OCI-LY7 (cell line): Measurements from ENCODE around the gene SUFU. TPM values are rescaled to one million over a fixed set of nuclear protein-coding genes. Genes with fewer than 3 reads are reported as not detected.

ENCODE experiments used
- BruUV-seq: library from RNA; stranded (reverse); fragments of 400-500 nt; replicated peaks from 2 replicates; lab custom pipeline; 2021; lab: Mats Ljungman, UMichigan
- CTCF ChIA-PET: fragments of 300-600 bp; sonication (Branson Sonifier 250); formaldehyde crosslinking; loops from one replicate; lab custom pipeline; 2022; ENCODE audit warnings: antibody characterized with exemption; ENCODE audit not compliant: unreplicated experiment; lab: Charles Lee
- POLR2A ChIA-PET: fragments of 300-600 bp; sonication (Branson Sonifier 250); formaldehyde crosslinking; loops from one replicate; lab custom pipeline; 2022; ENCODE audit warnings: antibody characterized with exemption; lab: Charles Lee
- DNase-seq: peaks from one replicate; pipeline ENCODE4 v3.0.0-alpha.2; 2015; ENCODE audit warnings: low spot score
- H2AFZ ChIP-seq: fragments of 200-600 bp; sonication (generic), shearing (Covaris generic); 2 replicates; pipeline ENCODE4 v1.6.1; 2014; ENCODE audit warnings: mild to moderate bottlenecking, antibody characterized with exemption, low read length, moderate library complexity
- H3K27ac ChIP-seq: fragments of 200-600 bp; sonication (generic); 2 replicates; pipeline ENCODE4 v1.5.1; 2014; ENCODE audit warnings: mixed run types, low read depth, mild to moderate bottlenecking, moderate library complexity, low read length, inconsistent platforms; ENCODE audit not compliant: poor library complexity, severe bottlenecking
- H3K36me3 ChIP-seq: fragments of 200-600 bp; sonication (generic); 2 replicates; pipeline ENCODE4 v1.6.1; 2014; ENCODE audit warnings: mild to moderate bottlenecking, antibody characterized with exemption, low read length, moderate library complexity, mixed read lengths; ENCODE audit not compliant: insufficient read depth
- H3K4me1 ChIP-seq: fragments of 200-600 bp; sonication (generic); 2 replicates; pipeline ENCODE4 v1.5.1; 2014; ENCODE audit warnings: mild to moderate bottlenecking, low read length; ENCODE audit not compliant: insufficient read depth, poor library complexity, severe bottlenecking
- H3K4me2 ChIP-seq: fragments of 200-600 bp; sonication (generic); 2 replicates; pipeline ENCODE4 v1.6.1; 2014; ENCODE audit warnings: mild to moderate bottlenecking, low read length
- H3K4me3 ChIP-seq: fragments of 200-600 bp; sonication (generic); 2 replicates; pipeline ENCODE4 v1.5.1; 2014; ENCODE audit warnings: mild to moderate bottlenecking, low read depth, low read length; ENCODE audit not compliant: poor library complexity, severe bottlenecking
- H3K79me2 ChIP-seq: fragments of 200-600 bp; sonication (generic); 2 replicates; pipeline ENCODE4 v1.6.1; 2016; ENCODE audit warnings: low read depth, mild to moderate bottlenecking, low read length, moderate library complexity, mixed read lengths; ENCODE audit not compliant: insufficient read depth
- H3K9me2 ChIP-seq: fragments of 200-600 bp; sonication (generic); 2 replicates; pipeline ENCODE4 v1.6.1; 2016; ENCODE audit warnings: mild to moderate bottlenecking, low read length, mixed read lengths; ENCODE audit not compliant: insufficient read depth
- H3K9me3 ChIP-seq: fragments of 200-600 bp; sonication (generic); 2 replicates; pipeline ENCODE4 v1.6.1; 2014; ENCODE audit warnings: mild to moderate bottlenecking, mixed run types, low read length, mixed read lengths
- H4K20me1 ChIP-seq: fragments of 200-600 bp; sonication (generic); 2 replicates; pipeline ENCODE4 v1.6.1; 2014; ENCODE audit warnings: mild to moderate bottlenecking, antibody characterized with exemption, low read length, moderate library complexity, mixed read lengths; ENCODE audit not compliant: insufficient read depth
- CTCF ChIP-seq: fragments of 200-600 bp; sonication (generic); conservative IDR thresholded peaks from 2 replicates; pipeline ENCODE4 v1.5.1; 2014; ENCODE audit warnings: mild to moderate bottlenecking, antibody characterized with exemption, low read length, moderate library complexity, mixed read lengths
- EZH2phosphoT487 ChIP-seq: fragments of 200-600 bp; sonication (generic); IDR thresholded peaks from 2 replicates; pipeline ENCODE4 v1.6.1; 2018; ENCODE audit warnings: low read depth, borderline replicate concordance, mild to moderate bottlenecking, mixed run types, antibody characterized with exemption, low read length, moderate library complexity, mixed read lengths
- intact Hi-C: fragments of 100-400 bp; cut with micrococcal nuclease; formaldehyde crosslinking; loops from one replicate; pipeline ENCODE4 v1.10.0; 2022; ENCODE audit not compliant: unreplicated experiment
- total RNA-seq, 2 experiments: library from RNA; depleted of rRNA in 1 of 2; stranded (reverse); fragments of >200 nt in 1 of 2; shearing (Covaris generic) in 1 of 2; gene quantifications; 2 replicates each; pipeline ENCODE4 v1.2.3, GENCODE V29; 2014 to 2022

The SUFU gene
- total RNA-seq, 2 experiments from 2014 or later = 4.9 to 10.0 TPM

- Histone ChIP-seq H2AFZ (no peak overlapping the region), H3K4me3 (no peak overlapping the region), H3K4me1 (no peaks in the 10 kb centered on the region), H4K20me1 (no peaks in the 10 kb centered on the region), H3K9me2 (no peaks in the 10 kb centered on the region), H3K36me3 (peaks cover 47% of the 10 kb centered on the region; the same call in 1 of the 2 replicates), H3K9me3 (no peaks in the 10 kb centered on the region), H3K79me2 (no peaks in the 10 kb centered on the region), H3K4me2 (no peak overlapping the region), H3K27ac (no peak overlapping the region)
- BruUV-seq = no TSS peak
- intact Hi-C loops = no loop called here
- ChIA-PET CTCF (interaction anchor here (0.7 kb wide), 1 partner anchor 51 kb away, joined by 3 read pairs; no protein-coding TSS in a partner anchor), POLR2A (interaction anchor here (0.6 kb wide), 1 partner anchor 26 kb away, joined by 4 read pairs; no protein-coding TSS in a partner anchor)
- no peak for DNase-seq
- TF ChIP-seq CTCF = no peak
- TF ChIP-seq EZH2phosphoT487 = no peak
Measured at GRCh38 chr10:102473445-102474331, 30.1 kb upstream of the SUFU start.

- Histone ChIP-seq H3K79me2 (no peaks in the 10 kb centered on the region), H3K4me1 (no peaks in the 10 kb centered on the region), H3K36me3 (peaks cover 57% of the 10 kb centered on the region), H3K9me2 (no peaks in the 10 kb centered on the region), H2AFZ (no peak overlapping the region), H4K20me1 (no peaks in the 10 kb centered on the region), H3K27ac (no peak overlapping the region), H3K4me2 (no peak overlapping the region), H3K4me3 (no peak overlapping the region), H3K9me3 (no peaks in the 10 kb centered on the region)
- BruUV-seq = no TSS peak
- CTCF ChIA-PET = no interaction called here
- no peak for DNase-seq
- intact Hi-C loops = no loop called here
- POLR2A ChIA-PET = interaction anchor here (1.0 kb wide), 1 partner anchor 22 kb away, joined by 5 read pairs; no protein-coding TSS in a partner anchor
- TF ChIP-seq CTCF (no peak), EZH2phosphoT487 (no peak)
Measured at GRCh38 chr10:102475451-102476040, 28.2 kb upstream of the SUFU start.
